HG02973 (cell line): Measurements from ENCODE around the gene KRTAP2-2.

ENCODE experiments used
- ATAC-seq: cut with Tn5 transposase; IDR thresholded peaks from one replicate; pipeline ENCODE4 v1.9.1; 2021; ENCODE audit warnings: moderate library complexity; ENCODE audit not compliant: unreplicated experiment

KRTAP2-2 gene

DNA sequence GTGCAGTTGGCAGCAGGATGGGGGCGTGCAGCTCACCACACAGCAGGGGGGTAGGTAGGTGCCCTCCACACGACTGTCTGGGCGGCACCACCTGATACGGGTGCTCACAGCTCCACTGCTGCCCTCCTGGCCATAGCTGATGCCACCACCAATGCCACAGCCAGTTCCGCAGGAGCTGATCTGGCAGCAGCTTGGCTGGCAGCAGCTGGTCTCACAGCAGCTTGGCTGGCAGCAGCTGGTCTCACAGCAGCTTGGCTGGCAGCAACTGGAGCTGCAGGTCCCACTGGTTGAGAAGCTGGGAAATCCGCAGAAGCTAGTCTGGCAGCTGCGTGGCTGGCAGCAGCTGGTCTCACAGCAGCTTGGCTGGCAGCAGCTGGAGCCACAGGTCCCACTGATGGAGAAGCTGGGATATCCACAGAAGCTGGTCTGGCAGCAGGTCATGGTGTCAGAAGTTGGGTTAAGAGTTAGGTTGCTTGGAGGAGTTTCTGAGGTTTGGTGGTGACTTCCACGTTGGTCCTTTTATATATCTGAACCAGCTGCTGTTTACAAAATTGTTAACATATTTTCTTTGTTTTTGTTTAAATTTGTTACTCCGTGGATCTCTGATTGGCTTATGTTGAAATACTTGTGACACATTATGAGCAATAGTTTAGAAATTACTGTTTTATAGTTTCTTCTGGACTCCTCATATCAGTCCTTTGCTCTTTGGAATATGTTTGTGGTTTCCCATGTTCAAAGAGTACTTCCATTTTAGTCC, 28.1 kb downstream of the KRTAP2-2 start, which contains the start of gene KRTAP1-5:
KRTAP1-5 (minus strand) TSS at position 494 of the 757 bp plus-strand sequence; CDS start at position 441, 53 bp downstream.
- ATAC-seq, result no peak

DNA sequence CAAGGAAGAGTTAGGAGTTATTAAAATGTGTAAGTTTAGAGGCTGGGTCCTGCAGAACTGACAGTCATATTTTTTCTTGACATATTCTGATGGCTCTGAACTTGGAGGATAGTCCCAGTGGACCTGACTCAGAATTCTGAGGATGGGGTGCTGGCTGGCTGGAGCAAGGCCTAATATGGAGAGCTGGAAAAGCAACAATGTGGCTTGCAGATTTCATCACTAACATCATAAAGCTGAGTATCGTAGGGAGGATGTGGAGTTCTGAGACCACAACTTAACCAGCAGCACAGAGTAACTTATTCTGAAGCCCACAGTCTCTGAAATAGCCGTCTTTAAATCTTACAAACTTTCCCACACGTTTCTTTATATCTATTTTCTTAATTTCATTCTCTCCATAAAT, 30.3 kb downstream of the KRTAP2-2 start:
- no peak for ATAC-seq

DNA sequence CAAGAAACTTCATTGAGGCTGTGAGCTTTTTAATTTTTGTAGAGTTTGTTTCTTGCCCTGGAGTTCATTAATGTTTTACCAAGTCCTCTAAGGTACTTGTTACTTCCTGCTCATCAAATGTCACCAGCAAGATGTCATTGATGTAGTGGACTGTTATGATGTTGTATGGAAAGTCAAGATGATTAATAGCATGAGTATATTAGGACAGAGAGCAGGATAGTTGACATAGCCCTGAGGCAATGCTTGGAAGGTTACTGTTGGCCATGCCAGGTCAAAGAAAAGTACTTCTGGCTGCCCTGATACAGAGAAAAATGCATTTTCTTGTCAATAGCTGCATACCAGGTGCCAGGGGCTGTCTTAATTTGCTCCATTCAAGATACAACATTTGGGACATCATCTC, 34.7 kb downstream of the KRTAP2-2 start:
- no peak for ATAC-seq

DNA sequence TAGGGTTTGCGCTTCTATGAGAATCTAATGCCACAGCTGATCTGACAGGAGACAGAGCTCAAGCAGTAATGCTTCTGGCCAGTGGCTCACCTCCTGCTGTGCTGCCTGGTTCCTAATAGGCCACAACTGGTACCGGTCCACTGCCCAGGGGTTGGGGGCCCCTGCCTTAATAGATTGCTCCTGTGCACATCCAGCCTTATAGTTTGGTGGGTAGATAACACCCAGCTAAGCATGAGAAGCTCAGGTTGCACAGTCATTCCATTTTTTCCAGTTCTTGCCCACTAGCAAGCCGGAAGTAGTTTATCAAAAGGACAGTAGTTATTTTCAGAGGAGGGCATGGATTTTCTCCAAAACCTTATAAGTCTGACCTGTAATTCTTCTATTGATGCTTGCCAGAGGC, 35.6 kb downstream of the KRTAP2-2 start:
- no peak for ATAC-seq

DNA sequence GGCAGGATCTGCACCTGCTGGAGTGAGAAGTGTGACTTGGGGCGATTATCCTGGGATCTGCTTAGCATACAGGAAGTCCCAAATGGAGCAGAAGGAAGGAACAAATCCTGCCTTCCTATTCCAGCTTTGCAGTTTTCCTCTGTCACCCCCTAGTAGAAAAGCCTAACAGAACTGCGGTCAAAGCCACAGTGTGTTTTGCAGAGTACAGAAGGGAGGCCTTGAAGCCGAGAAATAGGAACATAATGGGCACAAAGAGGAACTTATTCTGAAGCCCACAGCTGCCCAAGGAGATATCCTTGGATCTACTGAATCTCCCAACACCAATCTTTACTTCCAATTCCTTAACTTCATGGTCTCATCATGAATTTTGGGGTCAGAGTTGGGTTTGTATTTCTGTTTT, 36.5 kb downstream of the KRTAP2-2 start:
- no peak for ATAC-seq

DNA sequence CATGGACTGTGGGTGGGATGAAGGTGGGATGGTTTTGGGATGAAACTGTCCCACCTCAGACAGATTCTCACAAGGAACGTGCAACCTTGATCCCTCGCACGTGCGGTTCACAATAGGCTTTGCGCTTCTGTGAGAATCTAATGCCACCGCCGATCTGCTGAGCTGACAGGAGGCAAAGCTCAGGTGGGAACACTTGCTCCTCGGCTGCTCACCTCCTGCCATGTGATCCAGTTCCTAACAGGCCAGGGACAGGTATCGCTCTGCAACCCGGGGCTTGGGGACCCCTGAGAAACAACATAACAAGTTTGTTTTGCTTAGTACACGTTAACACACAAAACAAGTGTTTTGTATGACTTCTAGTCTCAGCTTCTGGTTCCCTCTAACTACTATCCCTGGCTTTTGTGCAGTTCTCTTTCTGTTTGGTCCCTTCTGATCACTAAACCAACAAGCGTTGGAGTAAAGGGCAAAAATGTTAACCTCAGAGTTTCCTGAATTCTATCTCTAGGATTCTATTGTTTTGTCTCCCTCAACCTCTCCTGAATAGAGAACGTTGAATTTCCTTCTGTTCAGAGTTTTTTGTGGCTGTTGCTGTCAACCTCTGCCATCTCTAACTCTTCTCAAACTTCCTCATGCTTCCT, 38.3 kb downstream of the KRTAP2-2 start:
- no peak for ATAC-seq

DNA sequence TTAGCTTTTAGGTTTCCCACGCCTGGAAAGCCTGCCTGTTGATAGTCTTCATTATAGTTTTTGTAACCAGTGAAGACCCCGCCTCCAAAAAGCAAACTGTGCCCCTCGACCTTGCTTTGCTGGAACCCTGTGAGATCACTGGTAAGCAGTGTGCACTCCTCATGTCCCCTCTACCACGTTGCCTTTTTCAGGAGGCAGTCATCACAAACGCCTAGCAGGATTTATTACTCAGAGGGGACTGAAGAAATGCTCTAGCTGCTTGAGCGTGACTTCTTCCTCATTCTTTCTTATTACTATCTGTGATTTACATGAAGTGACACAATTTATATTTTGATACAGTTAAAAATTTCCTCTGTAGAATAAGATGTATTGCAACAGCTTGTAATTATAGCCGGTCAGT, 39.6 kb downstream of the KRTAP2-2 start:
- no peak for ATAC-seq

DNA sequence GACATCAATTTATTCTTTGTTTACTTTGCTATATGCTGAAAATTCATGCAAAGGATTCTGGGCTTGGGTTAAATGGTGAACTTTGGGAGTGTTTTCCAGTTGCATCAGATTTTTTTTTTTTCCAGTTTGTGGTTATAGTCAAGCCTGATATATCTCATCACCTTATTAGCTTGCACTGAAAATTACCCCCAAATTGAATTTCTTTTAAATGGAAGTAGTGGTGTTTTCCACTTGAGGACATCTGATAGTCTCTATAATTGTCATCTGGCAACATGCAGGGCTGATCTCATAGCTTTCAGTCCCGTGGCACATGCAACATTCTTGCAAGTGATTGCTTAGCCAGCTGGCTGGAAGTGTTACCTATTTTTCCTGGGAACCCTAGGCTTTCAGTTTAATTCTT, 41.4 kb downstream of the KRTAP2-2 start:
- no peak for ATAC-seq

DNA sequence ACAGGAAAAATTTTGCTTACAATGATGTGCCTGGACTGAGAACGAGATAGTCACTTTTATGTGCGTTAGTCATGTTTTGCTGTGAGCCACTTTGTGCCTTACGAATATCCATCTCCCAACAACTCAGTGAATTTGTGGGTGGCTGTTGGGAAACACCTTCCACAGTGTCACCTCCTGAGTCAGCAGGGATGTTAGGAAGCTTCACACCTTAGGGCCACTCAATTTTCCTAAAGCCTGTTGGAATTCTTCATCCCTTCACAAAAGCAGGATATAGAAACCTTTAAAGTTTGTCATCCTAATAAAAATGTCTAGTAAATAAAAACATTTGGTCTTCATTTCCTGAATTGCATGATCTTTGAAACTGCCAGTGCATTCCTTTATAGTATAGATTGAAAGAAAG, 41.8 kb downstream of the KRTAP2-2 start:
- ATAC-seq, result no peak

DNA sequence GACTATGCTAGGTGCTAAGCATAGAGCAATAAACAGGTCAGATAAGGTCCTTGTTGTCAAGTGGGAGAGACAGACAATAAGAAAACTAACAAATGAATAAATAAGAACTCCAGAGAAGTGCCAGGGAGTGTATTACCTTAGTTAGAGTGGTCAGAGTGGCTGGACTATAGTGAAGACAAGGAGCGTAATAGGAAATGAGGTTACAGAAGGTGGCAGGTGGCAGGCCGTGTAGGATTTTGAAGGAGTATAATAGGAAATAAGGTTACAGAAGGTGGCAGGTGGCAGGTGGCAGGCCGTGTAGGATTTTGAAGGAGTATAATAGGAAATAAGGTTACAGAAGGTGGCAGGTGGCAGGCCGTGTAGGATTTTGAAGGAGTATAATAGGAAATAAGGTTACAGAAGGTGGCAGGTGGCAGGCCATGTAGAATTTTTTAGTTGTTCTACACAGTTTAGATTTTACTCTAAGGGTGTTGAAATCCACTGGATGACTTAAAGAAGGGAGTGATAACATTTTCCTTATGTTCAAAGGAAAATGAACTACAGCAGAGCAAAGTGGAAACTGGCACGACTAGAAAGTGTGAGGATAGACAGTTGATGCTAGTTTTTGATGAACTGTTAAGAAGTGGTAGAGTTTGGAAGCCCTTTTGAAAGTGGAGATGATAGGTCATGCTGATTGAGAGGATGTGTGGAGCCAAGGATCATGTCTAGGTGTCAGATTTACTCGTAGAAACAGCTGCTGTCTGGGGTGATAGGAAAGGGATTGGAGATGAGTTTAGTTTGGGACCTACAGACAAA, 42.5 kb downstream of the KRTAP2-2 start:
- no peak for ATAC-seq

DNA sequence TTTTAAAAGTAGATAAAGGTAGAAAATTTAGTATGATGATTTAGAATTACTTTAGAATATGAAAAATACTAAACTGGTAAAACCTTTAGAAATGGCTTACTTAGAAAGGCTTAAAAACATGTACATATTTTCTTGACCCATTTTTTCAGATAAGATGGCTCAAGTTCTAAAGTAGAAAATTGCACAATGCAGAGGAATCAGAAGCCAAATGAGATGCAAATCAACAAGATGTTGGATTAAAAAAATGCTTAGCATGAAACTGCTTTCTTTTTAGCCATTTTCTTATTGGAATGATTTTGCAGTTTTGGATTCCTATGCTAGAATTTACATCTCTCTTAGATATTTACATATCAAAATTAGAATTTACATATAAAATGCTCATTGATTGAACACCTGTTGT, 44.6 kb downstream of the KRTAP2-2 start:
- ATAC-seq, result no peak

DNA sequence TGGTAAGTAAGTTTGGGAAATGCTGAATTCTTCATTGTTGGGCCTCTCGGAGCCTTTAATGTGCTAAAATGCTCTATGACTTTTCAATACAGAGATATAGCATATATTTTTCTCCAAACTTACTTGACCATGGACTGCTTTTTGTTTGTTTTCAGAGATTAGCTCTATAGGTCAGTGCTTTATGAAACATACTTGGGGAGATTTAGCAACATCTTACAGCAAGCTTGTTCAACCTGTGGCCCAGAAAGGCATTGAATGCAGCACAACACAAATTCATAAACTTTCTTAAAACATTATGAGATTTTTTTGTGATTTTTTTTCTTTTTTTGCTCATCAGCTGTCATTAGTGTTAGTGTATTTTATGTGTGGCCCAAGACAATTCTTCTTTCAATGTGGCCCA, 45.1 kb downstream of the KRTAP2-2 start:
- no peak for ATAC-seq

DNA sequence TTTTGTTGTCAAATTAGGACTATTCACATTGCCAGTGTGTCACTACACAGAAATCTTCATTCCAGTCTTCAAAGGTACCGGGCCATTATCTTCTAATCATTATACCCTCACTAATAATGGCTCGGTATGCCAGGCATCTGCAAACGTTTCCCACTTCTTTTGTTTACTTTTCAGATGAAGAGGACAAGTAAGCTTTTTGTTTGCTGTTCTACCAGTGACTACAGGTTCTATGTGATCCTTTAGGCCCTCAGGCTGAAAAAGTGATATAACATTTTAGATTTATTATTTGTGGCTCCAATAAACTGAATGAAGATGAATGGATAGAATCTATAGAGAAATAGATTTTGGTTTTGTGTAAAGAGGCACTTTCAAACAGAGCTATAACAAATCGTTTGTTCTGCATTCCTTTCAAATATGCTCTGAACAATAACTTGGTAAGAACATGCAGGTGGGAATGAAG, 45.7 kb downstream of the KRTAP2-2 start:
- no peak for ATAC-seq

DNA sequence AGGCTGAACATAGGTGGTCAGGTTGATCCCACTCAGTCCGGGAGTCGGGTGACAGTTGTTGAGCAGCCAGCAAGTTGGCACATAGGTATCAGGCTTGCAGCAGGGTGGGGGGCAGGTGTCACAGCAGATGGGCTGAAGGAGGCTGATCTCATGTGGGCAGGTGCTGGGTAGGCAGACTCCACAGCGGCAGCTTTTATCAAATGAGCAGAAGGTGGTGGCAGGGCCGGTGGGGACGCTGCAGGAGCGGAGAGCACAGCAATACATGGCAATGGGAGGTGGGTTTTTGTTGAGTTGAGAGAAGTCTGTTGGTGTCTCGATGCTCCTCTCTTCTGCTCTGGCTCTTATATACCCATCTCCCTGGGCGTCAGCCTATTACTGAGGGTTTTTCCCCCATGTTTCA, 46.2 kb downstream of the KRTAP2-2 start, which contains the start of gene KRTAP3-1:
KRTAP3-1 (minus strand) TSS at position 318 of the 400 bp plus-strand sequence; CDS start at position 264, 54 bp downstream.
- ATAC-seq, result no peak
